ENCODE data around the gene TMEM54. TPM values are rescaled to one million over a fixed set of nuclear protein-coding genes. Genes with fewer than 3 reads are reported as not detected.

The TMEM54 gene
- total and polyA plus RNA-seq, 9 of the 15 experiments (the other 6 are each of a cell fraction or from before 2014, with no cell fraction given): 1.00 to 16.2 (median 8.2) TPM

DNA sequence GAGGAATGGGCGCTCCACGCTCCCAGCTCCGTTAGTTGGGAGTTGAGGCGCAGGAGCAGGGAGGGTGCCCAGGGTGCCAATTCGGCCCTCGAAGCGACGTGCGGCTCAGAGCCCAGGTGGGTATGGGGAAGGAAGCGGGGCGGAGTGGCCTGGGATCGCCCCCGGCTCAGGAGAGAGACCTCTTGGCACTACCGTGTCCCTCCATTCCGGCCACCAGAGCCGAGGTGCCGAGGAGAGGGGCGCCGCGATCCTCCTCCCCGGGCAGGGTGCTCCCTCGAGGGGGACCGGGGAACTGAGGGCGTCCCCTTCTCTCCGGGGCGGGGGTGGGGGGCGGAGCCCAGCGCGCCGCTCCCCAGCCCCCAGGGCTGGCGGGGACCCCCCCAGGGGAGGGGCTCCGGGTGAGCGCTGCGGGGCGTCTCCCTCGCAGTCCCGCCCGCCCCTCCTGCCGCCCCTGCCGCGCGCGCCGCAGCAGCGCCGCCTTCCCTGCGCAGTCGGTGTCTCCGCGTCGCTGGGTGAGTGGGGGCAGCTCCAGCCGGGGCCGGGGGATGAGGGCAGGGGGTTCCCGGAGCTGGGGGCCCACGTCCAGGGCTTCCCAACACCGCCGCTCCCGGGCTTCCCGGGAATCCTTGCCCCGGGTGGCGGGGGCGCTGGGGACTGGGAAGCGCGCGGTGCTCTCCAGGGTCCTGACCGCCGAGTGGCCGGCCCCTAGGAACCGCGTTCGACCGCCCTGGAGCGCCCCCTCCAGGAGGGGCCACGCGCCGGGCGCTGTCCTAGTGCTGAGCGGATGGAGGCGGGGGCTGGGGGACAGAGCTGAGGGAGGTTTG, 15.0 kb downstream of the TMEM54 start, which contains the start of gene HPCA (continued):
- TF ChIP-seq XRCC3 (IDR thresholded peaks at IDR 0.05): no peak
- TF ChIP-seq BRD4 (IDR thresholded peaks at IDR 0.05): no peak
- no peak for TF ChIP-seq SRSF3 (IDR thresholded peaks at IDR 0.05; ENCODE audit: insufficient read depth, low read length)
- peak; percentile 80 for TF ChIP-seq E2F3 (CRISPR knock-in tag; IDR thresholded peaks at IDR 0.05)
- TF ChIP-seq MEF2A (IDR thresholded peaks at IDR 0.05; ENCODE audit: control insufficient read depth, low read depth, low read length): no peak
- no peak for TF ChIP-seq RBM39 (optimal IDR thresholded peaks at IDR 0.05; ENCODE audit: low read depth, low read length)
- TF ChIP-seq RFX7 (CRISPR knock-in tag; IDR thresholded peaks at IDR 0.05): no peak
- TF ChIP-seq MAZ (CRISPR knock-in tag; conservative IDR thresholded peaks at IDR 0.05 in 1 of 2, IDR thresholded peaks at IDR 0.05 in 1 of 2): peak; percentile 97 to 100
- no peak for TF ChIP-seq ZNF280A (IDR thresholded peaks at IDR 0.05; ENCODE audit: low read depth, partially characterized antibody)
- TF ChIP-seq, protein P1, sequence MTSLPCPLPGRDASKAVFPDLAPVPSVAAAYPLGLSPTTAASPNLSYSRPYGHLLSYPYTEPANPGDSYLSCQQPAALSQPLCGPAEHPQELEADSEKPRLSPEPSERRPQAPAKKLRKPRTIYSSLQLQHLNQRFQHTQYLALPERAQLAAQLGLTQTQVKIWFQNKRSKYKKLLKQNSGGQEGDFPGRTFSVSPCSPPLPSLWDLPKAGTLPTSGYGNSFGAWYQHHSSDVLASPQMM (CRISPR knock-in tag; IDR thresholded peaks at IDR 0.05): no peak
- TF ChIP-seq LEF1 (IDR thresholded peaks at IDR 0.05): no peak
- TF ChIP-seq ESRRB (CRISPR knock-in tag; IDR thresholded peaks at IDR 0.05; ENCODE audit: borderline replicate concordance): no peak
- peak; percentile 48 to 65 for TF ChIP-seq RAD21 (CRISPR knock-in tag; conservative IDR thresholded peaks at IDR 0.05 in 1 of 2, IDR thresholded peaks at IDR 0.05 in 1 of 2)
- peak; percentile 62; the same call in 1 of the 2 replicates for TF ChIP-seq ZNF143 (CRISPR knock-in tag; IDR thresholded peaks at IDR 0.05)
- TF ChIP-seq GABPA (tag; conservative IDR thresholded peaks at IDR 0.05; ENCODE audit: low read depth): no peak
- TF ChIP-seq ZNF644 (tag; IDR thresholded peaks at IDR 0.05; ENCODE audit: low read depth): peak; percentile 97
- TF ChIP-seq ZBED1 (IDR thresholded peaks at IDR 0.05): no peak
- TF ChIP-seq NCOR1 (IDR thresholded peaks at IDR 0.05): no peak
- TF ChIP-seq ATF7 (IDR thresholded peaks at IDR 0.05): no peak
- no peak for TF ChIP-seq ZNF445 (CRISPR knock-in tag; IDR thresholded peaks at IDR 0.05; ENCODE audit: low read depth)
- peak; percentile 67 for TF ChIP-seq GATA2 (CRISPR knock-in tag; IDR thresholded peaks at IDR 0.05)
- no peak for TF ChIP-seq NCOA2 (IDR thresholded peaks at IDR 0.05; ENCODE audit: partially characterized antibody in 2 of 2)
- no peak; the same call in 1 of the 2 replicates for TF ChIP-seq FOSL1 (tag; conservative IDR thresholded peaks at IDR 0.05)
- TF ChIP-seq, protein P2, sequence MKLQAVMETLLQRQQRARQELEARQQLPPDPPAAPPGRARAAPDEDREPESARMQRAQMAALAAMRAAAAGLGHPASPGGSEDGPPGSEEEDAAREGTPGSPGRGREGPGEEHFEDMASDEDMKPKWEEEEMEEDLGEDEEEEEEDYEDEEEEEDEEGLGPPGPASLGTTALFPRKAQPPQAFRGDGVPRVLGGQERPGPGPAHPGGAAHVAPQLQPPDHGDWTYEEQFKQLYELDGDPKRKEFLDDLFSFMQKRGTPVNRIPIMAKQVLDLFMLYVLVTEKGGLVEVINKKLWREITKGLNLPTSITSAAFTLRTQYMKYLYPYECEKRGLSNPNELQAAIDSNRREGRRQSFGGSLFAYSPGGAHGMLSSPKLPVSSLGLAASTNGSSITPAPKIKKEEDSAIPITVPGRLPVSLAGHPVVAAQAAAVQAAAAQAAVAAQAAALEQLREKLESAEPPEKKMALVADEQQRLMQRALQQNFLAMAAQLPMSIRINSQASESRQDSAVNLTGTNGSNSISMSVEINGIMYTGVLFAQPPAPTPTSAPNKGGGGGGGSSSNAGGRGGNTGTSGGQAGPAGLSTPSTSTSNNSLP (IDR thresholded peaks at IDR 0.05; ENCODE audit: borderline replicate concordance, low read depth, low read length): no peak
- TF ChIP-seq ZEB2 (IDR thresholded peaks at IDR 0.05): no peak

Data from K562 (cell line).